Coronary artery (tissue), 2 donors: ENCODE results near the gene CLNK.

ENCODE experiments used
- DNase-seq: peaks from one replicate; pipeline ENCODE4 v3.0.0-alpha.2; 2017; ENCODE audit warnings: low spot score
- H3K27ac ChIP-seq, 2 donors: fragments of 200-600 bp; sonication (generic); one replicate each; pipeline ENCODE4 v1.5.1; 2016 to 2019
- H3K4me3 ChIP-seq: fragments of 200-600 bp; sonication (generic); 2 replicates; pipeline ENCODE4 v1.5.1; 2016; ENCODE audit warnings: mild to moderate bottlenecking, moderate library complexity
- TF ChIP-seq, protein P1 (sequence below): fragments of 200-600 bp; sonication (generic); IDR thresholded peaks from one replicate; pipeline ENCODE4 v1.5.1; 2019; ENCODE audit warnings: antibody characterized with exemption

Gene CLNK

DNA sequence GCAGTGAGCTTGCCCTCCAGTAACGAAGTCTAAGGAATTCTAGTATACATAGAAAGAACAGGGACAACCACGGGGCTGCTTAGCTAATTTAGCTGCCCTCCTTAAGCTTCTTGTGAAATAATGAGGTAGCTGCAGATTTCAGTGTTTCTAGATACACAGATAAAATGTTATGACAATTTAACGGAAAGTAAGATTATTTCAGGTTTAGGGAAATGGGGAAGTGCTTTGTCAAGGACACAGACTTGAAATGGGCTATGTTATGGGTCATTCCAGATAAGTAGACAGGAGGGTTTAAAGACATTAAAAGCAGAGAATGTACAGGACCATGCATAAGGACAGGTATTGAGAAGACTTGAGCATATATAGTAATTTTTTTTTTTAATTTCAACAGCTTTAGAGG is 193.2 kb downstream of the CLNK start:
- Histone ChIP-seq H3K27ac (no peak overlapping the region), H3K4me3 (no peak overlapping the region)
- no peak for DNase-seq
- TF ChIP-seq, protein P1, sequence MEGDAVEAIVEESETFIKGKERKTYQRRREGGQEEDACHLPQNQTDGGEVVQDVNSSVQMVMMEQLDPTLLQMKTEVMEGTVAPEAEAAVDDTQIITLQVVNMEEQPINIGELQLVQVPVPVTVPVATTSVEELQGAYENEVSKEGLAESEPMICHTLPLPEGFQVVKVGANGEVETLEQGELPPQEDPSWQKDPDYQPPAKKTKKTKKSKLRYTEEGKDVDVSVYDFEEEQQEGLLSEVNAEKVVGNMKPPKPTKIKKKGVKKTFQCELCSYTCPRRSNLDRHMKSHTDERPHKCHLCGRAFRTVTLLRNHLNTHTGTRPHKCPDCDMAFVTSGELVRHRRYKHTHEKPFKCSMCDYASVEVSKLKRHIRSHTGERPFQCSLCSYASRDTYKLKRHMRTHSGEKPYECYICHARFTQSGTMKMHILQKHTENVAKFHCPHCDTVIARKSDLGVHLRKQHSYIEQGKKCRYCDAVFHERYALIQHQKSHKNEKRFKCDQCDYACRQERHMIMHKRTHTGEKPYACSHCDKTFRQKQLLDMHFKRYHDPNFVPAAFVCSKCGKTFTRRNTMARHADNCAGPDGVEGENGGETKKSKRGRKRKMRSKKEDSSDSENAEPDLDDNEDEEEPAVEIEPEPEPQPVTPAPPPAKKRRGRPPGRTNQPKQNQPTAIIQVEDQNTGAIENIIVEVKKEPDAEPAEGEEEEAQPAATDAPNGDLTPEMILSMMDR = no peak

GRCh38 chr4:10490996-10491395 is 193.6 kb downstream of the CLNK start:
- TF ChIP-seq, protein P1 = no peak
- Histone ChIP-seq H3K4me3 (no peak overlapping the region), H3K27ac (no peak overlapping the region)
- no peak for DNase-seq

GRCh38 chr4:10482913-10483312 is 201.7 kb downstream of the CLNK start:
- Histone ChIP-seq H3K4me3 (no peak overlapping the region), H3K27ac (no peak overlapping the region)
- TF ChIP-seq, protein P1 = no peak
- no peak for DNase-seq

DNA sequence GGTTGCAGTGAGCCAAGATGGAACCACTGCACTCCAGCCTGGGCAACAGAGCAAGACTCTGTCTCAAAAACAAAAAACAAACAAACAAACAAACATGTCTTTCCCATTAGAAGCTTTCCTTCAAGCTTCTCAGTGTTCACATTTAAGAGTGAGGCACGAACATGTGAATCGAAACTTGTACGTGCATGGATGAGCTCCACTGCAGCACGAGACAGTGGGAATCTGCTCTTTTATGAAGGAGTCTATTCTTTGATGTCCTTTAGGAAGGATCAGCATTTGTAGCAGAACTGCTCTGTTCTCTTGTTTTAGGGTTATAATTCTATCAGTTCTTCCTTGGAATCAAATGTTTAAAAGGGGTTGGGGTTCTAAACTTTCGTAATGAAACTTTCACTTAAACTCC is 204.0 kb downstream of the CLNK start:
- no peak overlapping the region for H3K4me3 ChIP-seq
- no peak for DNase-seq

GRCh38 chr4:10478621-10479020 is 205.9 kb downstream of the CLNK start:
- TF ChIP-seq, protein P1 = no peak
- Histone ChIP-seq H3K4me3 (no peak overlapping the region), H3K27ac (no peak overlapping the region)
- no peak for DNase-seq

More for the DNA sequence above, 204.0 kb downstream of the CLNK start:
- no peak overlapping the region for H3K27ac ChIP-seq
- TF ChIP-seq, protein P1 = no peak

- no peak overlapping the region for H3K4me3 ChIP-seq
- TF ChIP-seq, protein P1 = no peak
- no peak for DNase-seq
- no peak overlapping the region for H3K27ac ChIP-seq
Observed at GRCh38 chr4:10470505-10470904, 214.1 kb downstream of the CLNK start.

GRCh38 chr4:10466161-10466560 is 218.4 kb downstream of the CLNK start:
- no peak overlapping the region for H3K27ac ChIP-seq
- no peak for DNase-seq
- TF ChIP-seq, protein P1 = no peak
- no peak overlapping the region for H3K4me3 ChIP-seq
